GM19328 (cell line): Measurements from ENCODE around the gene CCDC57.
"Not testable (repeated sequence)": the region's sequence is repeated elsewhere in the genome, so short reads cannot be mapped to it uniquely, and the experiment has no call there.

Experiments
- ATAC-seq: cut with Tn5 transposase; IDR thresholded peaks from one replicate; pipeline ENCODE4 v1.9.1; 2021; ENCODE audit warnings: mild to moderate bottlenecking, moderate library complexity; ENCODE audit not compliant: unreplicated experiment

Gene CCDC57

DNA sequence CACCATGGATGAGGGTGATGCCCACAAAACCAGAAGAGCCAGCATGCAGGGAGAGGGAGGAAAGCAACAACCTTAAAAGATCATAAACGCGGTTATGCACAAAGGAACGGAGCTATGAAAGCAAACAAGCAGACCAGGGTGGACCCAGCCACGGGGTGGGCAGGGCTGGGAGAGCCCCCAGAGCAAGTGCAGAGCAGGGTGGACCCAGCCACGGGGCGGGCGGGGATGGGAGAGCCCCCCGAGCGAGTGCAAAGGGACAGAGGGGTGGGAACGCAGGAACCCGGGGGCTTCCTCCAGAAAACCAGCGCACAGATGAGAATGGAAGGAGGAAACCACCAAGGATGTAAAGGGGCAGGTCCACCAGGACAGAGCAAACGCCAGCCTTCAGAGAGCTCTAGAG, 33.2 kb downstream of the CCDC57 start:
- ATAC-seq = no peak

DNA sequence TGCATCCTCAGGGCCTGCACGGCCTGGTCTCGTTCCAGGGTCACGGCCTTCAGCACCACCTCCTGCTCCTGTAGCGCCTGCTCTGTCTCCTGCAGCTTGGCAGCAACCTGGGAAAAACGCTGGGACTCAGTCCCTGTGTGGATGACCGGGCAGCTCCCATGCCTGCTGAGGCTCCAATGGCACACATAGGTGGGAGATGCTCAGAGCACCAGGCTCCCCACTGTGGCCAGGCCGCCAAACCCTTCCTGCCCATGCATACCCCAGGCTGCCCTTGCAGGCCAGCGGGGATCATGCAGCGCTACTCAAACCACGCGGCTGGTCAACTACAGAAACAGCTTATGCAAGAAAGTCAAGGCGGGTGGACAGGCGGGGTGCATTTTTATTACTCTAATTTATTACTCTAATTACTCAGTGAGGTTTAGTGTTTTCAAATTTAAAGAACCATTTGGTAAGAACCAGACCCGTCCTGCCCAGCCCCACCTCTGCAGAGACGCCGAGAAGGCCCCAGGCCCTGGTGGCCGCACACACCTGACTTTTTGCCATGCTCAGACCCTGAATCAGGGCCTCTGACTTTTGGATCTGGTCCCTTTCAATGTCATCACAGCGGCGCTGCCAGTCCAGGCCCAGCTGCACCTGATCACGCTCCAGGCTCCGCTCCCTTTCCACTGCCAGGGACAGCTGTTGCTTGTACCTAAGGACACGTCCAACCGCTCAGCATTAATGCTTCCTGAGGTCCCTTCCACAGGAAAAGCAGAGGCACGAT, 34.0 kb downstream of the CCDC57 start:
- no peak for ATAC-seq

DNA sequence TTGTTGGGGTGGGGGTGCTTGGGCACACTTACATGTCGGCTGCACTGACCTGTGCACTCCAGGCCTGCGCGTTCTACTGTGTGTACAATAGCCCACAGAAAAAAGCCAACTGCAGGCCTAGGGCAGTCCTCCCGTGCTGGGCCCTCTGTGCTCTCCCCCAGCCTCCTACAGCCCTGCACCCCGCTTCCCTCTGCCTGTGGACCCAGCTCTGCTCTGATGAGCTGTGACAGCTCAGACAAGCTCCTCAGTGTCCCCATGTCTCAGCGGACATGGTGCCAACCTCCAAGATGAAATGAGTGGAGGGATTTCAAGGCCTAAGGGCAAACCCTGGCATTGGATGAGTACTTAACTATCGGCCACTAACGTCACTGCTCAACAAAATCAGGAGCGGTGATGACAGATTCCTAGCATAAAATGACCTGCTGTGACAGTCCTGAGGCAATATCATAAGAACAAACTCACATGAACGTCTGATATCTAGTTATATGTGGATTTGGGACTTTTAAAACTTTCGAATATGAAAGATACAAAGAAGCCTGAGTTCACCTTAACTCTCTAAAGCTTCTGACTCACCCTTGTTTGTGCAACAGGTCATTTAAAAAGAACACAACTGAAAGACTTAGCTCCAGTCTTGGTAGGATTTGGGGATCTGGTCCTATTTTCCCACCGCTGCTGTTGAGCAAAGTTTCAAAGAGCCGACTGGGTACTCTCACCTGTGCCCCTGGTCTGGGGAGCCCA, 34.7 kb downstream of the CCDC57 start:
- no peak for ATAC-seq

DNA sequence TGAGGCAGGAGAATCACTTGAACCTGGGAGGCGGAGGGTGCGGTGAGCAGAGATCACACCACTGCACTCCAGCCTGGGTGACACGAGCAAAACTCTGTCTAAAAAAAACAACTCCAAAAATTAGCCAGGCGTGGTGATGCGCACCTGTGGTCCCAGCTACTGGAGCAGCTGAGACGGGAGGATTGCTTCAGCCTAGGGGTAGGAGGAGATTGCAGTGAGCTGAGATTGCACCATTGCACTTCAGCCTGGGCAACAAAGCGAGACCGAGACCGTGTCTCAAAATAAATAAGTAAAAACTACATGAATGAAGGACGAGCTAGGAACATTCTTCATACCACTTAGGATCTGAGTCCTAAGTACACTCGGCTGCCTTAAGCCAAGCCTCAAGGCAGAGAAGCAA, 35.4 kb downstream of the CCDC57 start:
- no peak for ATAC-seq

DNA sequence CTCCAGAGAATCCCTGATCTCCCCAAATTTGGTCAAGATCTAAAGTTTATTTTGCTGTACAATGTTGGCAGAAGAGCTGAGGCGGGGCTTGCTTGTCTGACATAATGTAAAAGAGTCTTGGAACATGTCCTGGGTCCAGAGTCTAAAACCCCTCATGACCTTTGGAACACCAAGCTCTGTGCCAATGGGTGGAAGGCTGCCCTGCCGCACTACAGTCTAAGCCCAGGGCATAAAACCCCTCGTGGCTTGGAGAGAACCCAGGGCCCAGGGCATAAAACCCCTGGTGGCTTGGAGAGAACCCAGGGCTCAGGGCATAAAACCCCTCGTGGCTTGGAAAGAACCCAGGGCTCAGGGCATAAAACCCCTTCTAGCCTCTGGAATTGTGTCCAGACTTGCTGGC, 36.7 kb downstream of the CCDC57 start:
- no peak for ATAC-seq

DNA sequence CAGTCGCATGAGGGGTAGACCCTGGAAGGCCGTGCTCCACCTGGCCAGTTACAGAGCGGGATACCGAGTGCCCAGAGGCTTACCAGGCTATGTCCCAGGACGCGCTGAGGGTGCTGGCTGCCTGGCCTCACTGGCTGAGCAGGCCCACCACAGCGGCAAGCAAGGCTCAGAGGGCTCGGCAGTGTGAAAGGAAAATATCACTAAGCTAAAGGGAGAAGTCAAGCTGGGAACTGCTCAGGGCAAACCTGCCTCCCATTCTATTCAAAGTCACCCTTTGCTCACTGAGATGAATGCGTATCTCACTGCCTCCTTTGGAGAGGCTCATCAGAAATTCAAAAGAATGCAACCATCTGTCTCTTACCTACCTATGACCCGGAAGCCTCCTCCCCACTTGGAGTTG, 37.4 kb downstream of the CCDC57 start:
- ATAC-seq = no peak

DNA sequence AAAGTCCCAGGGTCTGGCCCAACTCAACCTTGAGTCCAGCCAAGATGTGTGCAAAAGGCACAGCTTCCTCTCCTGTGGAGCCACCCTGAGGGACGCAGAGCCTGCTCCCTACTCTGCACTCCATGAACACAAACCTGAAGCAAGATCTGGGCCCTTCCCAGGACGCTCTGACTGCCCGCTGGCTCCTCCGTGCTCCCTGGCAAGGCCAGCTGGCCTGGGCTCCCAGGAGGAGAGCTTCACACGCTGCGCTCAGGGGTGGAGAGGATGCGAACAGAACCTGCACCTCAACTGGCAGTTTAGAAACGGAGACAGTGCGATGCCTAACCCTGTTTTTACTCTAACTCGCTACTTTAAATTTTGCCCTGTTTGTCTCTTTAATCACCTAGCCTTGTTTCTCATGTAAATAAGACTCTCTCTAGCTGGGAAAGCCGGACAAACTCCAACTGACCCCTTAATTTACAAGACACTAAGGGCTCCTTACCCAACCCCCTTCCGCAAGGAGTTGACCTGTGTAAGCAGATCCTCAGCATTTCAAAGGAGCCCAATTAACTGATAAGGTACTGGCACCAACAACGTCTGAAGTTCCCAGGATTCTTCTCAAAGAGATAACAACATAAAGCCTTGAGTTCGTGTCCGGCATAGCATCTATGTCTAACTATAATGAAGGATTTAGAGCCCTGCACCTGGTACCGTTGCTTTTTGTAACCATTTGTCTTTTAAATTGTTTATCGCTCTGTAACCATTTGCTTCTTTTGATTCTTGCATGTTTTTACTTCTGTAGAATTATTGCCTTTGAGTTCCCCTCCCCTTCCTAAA, 38.4 kb downstream of the CCDC57 start:
- ATAC-seq = not testable (repeated sequence)

DNA sequence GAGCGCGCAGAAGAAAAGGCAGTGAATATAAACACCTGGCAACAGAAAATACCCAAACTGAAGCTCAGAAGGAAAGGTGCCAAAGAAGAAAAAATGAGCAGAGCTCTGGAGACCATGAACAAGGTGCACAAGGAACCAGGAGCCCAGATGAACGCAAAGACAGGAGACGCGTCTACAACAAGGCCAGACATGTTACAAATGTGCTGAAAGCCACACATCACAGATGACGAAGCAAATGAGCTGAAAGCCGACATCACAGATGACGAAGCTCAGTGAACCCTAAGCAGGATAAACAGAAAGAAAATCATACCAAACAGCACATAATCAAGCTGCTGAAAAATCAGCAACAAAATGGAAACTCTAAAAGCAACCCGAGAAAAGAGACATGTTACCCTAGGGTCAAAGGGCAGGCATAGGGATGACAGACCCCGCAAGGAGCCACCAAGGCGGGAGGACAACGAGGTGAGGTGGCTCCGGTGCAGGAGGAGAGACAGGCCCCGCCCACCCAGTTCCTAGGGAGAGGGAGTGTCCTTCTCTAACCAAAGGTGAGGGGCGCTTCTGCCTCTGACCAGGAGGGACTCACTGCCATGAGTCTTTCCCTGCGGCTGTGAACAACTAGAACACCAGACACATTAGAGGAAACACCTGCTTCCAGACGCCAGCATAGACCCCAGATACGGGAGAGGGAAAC, 39.1 kb downstream of the CCDC57 start:
- no peak for ATAC-seq

DNA sequence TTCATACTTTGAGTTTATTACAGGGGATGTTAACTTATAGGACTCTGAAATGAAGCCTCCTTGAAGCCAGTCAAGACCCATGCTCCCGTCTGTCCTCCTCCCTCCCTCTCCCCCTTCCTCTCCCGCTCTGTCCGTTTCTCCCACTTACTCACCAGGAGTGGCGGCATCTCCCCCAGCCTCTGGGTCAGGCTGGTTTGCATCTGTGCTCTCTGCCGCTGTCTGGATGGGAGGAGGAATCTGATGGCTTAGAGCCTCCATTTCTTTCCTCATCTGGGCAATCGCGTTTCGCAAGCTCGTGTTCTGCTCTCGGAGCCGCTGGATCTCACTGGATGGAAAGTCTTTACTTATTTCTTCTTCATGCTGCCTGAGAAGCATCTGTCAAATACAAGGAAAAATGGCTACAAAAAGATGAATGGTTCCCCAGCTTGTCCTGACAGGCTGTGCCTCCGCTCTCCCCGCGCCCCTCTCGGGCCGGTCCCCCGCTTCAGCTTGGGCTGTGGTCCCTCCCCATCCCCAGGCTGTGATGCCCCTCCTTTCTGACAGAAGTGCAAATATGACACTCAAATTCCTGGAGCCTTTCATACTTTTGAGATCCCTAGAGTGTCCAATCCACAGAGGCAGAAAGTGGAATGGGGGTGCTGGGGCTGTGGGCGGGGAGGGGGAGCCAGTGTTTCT, 40.0 kb downstream of the CCDC57 start:
- ATAC-seq = no peak

DNA sequence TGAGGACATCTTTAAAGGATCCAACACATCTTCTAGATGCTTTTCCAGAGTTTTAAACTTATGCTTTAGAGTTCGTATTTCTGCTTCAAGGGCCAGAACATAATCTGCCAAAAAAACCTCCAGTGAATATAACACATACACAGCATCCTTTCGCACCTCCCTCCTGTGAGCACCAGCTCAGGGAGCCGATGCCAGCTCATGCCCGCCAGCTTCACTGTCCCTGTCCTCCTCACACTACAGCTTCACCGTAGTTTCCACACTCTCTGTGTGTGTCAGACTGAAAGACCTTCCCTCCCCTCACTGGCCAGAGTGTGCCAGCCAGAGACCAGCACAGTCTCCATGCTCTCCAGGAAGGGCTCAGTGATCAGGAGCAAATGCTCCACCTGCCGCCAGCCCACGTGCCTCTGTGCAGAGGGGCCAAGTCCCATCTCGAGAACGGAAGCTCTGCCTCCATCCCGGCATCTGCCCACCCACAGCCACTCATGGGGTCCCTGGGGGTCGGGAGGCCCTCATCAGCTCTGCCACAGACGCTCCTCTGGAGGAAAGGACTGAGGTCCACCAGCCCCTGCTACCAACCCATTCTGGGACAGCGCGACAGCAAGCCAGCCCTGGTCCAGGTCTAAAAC, 40.8 kb downstream of the CCDC57 start:
- no peak for ATAC-seq

DNA sequence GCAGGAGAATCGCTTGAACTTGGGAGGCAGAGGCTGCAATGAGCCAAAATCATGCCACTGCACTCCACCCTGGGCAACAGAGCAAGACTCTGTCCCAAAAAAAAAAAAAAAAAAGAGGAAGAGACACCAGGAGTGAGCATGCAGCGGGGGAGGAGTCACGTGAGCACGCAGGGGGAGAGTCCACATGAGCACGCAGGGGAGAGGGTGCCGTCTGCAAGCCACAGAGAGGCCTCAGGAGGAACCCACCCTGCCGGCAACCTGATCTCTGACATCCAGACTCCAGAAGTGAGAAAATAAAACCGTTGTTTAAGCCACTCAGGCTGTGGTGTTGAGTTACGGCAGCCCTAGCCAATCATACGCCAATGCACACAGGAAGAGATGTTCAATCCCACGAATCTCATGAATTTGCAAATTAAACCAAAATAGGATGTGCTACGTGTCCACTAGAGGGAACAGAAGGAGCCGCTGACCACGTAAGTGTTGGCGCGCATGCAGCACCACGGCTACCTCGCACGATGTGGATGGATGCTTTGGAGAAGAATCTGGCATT, 42.2 kb downstream of the CCDC57 start:
- ATAC-seq = no peak

DNA sequence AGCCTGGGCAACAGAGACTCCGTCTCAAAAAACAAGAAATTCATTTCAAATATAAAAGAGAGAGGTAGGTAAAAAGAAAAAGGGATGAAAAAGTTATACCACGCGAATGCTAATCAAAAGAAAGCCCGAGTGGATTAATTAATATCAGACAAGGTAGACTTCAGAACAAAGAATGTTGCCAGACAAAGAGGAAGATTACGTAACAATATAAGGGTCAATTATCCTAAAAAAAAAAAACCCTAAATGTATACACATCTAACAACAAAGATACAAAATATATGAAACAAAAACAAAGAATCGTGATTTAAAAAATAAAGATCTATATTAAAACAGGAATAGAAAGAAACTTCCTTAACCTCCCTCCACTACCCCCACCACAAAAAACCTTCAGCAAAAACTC, 44.1 kb downstream of the CCDC57 start:
- no peak for ATAC-seq

DNA sequence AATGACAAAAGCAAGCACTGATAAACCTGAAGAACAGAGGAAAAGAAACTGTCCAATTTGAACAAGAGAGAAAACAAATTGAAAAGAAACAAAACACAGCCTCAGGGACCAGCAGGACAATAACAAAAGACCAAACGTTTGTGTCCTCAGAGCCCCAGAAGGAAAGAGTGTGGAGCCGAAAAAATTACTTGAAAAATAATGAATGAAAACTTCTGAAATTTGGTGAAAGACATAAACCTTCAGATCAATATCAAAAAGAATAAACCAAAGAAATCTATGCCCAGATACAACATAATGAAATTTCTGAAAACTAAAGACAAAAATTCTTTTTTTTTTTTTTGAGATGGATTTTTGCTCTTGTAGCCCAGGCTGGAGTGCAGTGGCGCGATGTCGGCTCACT, 45.6 kb downstream of the CCDC57 start:
- ATAC-seq = no peak

DNA sequence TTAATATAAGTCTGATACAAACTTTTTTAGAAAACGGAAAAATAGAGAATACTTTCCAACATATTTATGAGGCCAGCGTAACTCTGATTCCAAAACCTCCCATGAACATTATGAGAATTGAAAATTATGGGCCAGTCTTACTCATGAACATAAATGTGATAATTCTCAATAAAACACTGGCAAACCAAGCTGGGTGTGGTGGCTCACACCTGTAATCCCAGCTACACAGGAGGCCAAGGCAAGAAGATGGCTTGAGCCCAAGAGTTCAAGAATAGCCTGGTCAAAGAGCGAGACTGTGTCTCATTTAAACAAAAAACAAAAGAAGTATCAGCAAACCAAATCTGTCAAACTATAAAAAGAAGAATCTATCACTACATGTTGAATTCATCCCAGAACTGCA, 47.8 kb downstream of the CCDC57 start:
- ATAC-seq = no peak

DNA sequence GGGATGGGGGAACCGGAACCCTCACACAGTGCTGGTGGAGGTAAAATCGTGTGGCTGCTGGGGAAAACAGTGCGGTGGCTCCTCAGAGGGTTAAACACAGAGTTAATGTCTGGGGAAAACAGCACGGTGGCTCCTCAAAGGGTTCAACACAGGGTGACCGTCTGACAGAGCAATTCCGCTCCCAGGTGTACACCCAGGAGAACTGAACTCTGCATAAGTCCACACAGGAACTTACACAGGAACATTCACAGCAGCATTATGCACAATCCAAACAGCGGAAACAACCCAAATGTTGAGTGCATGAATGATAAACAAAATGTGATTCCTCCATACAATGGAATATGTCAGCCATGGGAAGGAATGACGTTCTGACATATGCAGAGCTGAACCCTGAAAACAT, 51.4 kb downstream of the CCDC57 start:
- no peak for ATAC-seq

DNA sequence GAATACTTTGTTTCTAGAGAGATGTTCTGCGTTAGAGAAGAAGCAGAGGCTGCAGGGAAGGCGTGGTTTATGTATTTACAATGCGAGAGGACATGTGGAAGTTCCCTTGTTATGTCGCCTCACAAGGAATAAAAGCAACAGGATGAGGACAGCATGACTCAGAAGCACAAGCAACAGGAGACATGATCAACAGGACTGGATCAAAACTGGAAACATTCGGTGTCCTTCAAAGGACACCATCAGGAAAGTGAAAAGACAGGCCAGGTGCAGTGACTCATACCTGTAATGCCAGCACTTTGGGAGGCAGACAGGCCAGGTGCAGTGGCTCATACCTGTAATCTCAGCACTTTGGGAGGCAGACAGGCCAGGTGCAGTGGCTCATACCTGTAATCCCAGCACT, 52.6 kb downstream of the CCDC57 start:
- no peak for ATAC-seq

DNA sequence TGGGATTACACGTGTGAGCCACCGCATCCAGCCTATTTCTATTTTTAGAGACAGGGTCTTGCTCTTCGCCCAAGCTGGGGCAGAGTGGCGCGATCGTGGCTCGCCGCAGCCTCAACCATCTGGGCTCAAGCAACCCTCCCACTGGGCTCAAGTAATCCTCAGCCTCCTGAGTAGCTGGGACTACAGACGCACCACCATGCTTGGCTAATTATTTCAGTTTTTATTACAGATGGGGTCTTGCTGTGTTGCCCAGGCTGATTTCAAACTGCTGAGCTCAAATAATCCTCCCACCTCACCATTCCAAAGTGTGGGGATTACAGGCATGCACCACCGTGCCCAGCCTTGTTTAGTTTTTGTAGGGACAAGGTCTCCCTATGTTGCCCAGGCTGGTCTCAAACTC, 53.8 kb downstream of the CCDC57 start:
- ATAC-seq = no peak

DNA sequence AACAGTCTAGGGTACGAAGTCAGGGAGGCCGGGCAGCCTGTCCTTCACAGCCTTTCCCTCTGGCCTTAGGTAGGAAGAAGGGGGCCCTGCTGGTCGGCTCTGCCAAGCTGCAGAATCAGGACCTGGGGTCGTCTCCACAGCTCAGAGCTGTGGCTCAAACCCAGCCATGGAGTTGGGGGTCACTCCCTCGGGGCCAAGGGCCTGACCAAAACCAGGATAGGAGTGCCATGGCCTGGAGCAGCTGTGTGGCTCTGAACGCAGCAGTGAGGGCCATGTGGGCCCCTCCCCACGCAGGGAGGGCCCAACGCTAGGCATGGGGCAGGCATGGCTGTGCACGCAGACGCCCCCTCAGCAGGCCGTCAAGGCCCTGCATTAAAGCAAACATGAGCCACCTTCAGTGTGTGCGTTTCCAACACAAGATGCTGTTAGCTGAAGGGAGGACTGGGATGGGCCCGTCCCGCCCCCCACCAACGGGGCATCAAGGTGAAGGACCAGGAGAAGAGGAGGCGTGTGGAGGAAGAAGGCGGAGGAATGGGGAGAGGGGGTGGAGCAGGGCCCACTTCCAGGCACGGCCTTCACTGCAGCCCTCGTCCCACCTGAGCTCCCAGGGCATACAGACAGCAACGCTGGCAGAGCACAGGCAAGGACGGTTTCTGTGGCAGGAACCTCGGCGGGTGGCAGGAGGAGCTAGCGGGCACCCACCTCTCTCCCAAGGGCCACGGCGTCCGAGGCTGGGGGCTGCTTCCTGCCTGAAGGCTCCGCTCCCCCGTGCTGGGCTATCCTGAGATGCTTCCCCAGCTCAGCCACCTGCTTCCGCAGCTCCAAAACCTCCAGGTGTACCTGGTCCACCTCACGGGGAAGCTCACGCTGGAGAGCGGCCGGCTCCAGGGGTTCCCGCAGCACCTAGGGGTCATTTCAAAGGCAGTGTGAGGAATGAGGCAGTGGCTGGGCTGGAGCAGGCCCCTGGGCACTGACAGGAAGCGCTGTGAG, 55.3 kb downstream of the CCDC57 start:
- no peak for ATAC-seq
